PC-3 (cell line): Measurements from ENCODE around the gene CCDC30.

ENCODE experiments used
- CTCF ChIP-seq: fragments of 300-600 bp; sonication (generic); conservative IDR thresholded peaks from 2 replicates; pipeline ENCODE4 v1.5.1; 2017; ENCODE audit warnings: antibody characterized with exemption, low read depth, mild to moderate bottlenecking, low read length
- EZH2 ChIP-seq: fragments of 300-600 bp; sonication (generic); IDR thresholded peaks from one replicate; pipeline ENCODE4 v1.6.1; 2017; ENCODE audit warnings: antibody characterized with exemption, mild to moderate bottlenecking, low read length; ENCODE audit not compliant: unreplicated experiment
- EZH2phosphoT487 ChIP-seq: fragments of 300-600 bp; sonication (generic); IDR thresholded peaks from 2 replicates; pipeline ENCODE4 v1.6.1; 2018; ENCODE audit warnings: mild to moderate bottlenecking, antibody characterized with exemption, low read length, borderline replicate concordance

GRCh38 chr1:42424201-42424600 is 38.9 kb upstream of the CCDC30 start:
- TF ChIP-seq CTCF, result no peak
- no peak for TF ChIP-seq EZH2phosphoT487
- no peak for TF ChIP-seq EZH2
